ENCODE results near the gene BRI3BP.
"Not testable (repeated sequence)": the region's sequence is repeated elsewhere in the genome, so short reads cannot be mapped to it uniquely, and the experiment has no call there.

BRI3BP gene

DNA sequence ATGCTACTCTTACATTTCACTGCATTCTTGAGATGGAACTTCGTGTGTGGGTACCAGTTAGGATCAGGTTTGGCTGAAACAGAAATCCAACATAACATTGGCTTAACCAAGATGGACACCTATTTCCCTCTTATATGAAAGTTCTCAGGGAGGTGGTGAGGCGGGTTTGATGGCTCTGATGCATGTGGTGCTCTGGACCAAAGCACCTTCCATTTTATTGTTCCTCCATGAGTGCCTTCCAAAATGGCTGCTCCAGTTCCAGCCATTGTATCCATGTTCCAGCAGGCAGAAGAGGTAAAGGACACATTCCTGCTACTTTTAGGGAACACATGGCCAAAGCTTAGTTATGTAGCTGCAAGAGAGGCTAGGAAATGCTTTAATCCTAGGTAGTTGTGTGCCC is 29.6 kb downstream of the BRI3BP start:
- no peak for DNase-seq (ENCODE audit: extremely low spot score)
- POLR2A ChIA-PET, result no interaction called here
- CTCF ChIA-PET, result no interaction called here
- TF ChIP-seq, protein P1, sequence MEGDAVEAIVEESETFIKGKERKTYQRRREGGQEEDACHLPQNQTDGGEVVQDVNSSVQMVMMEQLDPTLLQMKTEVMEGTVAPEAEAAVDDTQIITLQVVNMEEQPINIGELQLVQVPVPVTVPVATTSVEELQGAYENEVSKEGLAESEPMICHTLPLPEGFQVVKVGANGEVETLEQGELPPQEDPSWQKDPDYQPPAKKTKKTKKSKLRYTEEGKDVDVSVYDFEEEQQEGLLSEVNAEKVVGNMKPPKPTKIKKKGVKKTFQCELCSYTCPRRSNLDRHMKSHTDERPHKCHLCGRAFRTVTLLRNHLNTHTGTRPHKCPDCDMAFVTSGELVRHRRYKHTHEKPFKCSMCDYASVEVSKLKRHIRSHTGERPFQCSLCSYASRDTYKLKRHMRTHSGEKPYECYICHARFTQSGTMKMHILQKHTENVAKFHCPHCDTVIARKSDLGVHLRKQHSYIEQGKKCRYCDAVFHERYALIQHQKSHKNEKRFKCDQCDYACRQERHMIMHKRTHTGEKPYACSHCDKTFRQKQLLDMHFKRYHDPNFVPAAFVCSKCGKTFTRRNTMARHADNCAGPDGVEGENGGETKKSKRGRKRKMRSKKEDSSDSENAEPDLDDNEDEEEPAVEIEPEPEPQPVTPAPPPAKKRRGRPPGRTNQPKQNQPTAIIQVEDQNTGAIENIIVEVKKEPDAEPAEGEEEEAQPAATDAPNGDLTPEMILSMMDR (IDR thresholded peaks at IDR 0.05; ENCODE audit: control extremely low read depth, extremely low read depth, low read depth, missing control alignments), result no peak

GRCh38 chr12:125024949-125025563 is 31.6 kb downstream of the BRI3BP start:
- no peak for DNase-seq (ENCODE audit: extremely low spot score)
- TF ChIP-seq, protein P1 (IDR thresholded peaks at IDR 0.05; ENCODE audit: control extremely low read depth, extremely low read depth, low read depth, missing control alignments), result no peak
- CTCF ChIA-PET, result no interaction called here
- POLR2A ChIA-PET, result no interaction called here

DNA sequence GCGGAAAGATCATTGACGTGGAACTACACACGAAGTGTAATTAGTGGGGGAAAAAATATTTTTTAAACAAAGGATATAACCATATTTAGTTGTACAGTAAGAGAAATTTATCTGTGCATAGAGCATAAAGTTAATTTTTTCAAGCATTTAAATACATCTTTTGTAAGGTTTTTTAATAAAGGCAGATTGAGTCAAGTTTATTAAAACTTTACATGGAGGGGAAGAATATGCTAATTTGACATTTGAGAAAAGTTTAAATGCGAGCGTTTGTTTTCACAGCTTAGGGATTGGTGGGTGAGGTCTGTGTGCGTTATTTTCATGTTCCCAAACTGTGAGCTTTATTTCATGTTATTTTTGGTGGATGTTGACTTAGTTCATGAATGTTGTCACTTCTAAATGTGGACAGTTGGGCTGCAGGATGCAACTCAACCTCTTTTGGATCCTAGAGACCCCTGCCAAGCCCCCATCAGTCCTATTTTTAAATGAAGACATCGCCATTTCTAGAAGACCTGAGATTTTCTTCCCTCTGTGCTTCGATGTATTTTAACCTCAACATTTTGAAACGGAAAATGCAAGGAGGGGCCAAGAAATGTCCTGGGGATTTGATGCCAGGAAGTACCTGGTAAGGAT is 32.3 kb downstream of the BRI3BP start:
- TF ChIP-seq, protein P1 (IDR thresholded peaks at IDR 0.05; ENCODE audit: control extremely low read depth, extremely low read depth, low read depth, missing control alignments), result no peak
- DNase-seq (ENCODE audit: extremely low spot score), result no peak
- ChIA-PET POLR2A (no interaction called here), CTCF (interaction anchor here (1.7 kb wide), 1 partner anchor 15 kb away, joined by 3 read pairs; no protein-coding TSS in a partner anchor)

DNA sequence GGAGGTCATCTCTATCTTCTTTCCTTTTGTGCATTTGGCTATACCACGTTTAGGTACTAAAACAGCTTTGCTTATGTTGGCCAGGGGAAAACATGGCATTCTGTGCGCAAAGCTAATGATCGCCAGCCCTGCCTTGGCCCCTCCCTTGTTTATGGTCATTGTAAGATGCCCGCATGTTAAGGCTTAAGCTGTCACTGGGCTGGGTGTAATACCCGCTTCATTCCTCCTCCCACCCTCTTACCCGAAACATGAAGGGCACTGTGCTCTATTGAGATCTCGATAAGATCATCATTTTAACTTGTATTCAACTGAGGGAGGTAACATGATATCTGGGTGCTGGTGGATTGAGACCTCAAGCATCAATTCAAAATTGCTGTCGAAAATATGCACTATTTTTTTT is 34.7 kb downstream of the BRI3BP start:
- TF ChIP-seq, protein P1 (IDR thresholded peaks at IDR 0.05; ENCODE audit: control extremely low read depth, extremely low read depth, low read depth, missing control alignments), result no peak
- POLR2A ChIA-PET, result no interaction called here
- no peak for DNase-seq (ENCODE audit: extremely low spot score)
- CTCF ChIA-PET, result interaction anchor here (1.3 kb wide), 1 partner anchor 10 kb away, joined by 4 read pairs; no protein-coding TSS in a partner anchor

- ChIA-PET CTCF (no interaction called here), POLR2A (no interaction called here)
- TF ChIP-seq, protein P1 (IDR thresholded peaks at IDR 0.05; ENCODE audit: control extremely low read depth, extremely low read depth, low read depth, missing control alignments), result no peak
- DNase-seq (ENCODE audit: extremely low spot score), result no peak
Measured at GRCh38 chr12:125029761-125030358, 36.4 kb downstream of the BRI3BP start.

GRCh38 chr12:125031471-125031870 is 38.0 kb downstream of the BRI3BP start:
- DNase-seq (ENCODE audit: extremely low spot score); CTCF ChIA-PET; POLR2A ChIA-PET: not testable (repeated sequence)
